Upper lobe of right lung (tissue), 1 donor: ENCODE measurements around the gene TSN. TPM values are rescaled to one million over a fixed set of nuclear protein-coding genes. Genes with fewer than 3 reads are reported as not detected.
"Not testable (repeated sequence)": the region's sequence is repeated elsewhere in the genome, so short reads cannot be mapped to it uniquely, and the experiment has no call there.

Experiments used
- ATAC-seq: fragments of 200-7000 bp; cut with Tn5 transposase; one replicate; pipeline ENCODE4 v1.9.1; 2020; ENCODE audit warnings: mild to moderate bottlenecking, moderate library complexity
- DNase-seq: peaks from one replicate; pipeline ENCODE4 v3.0.0-alpha.2; 2020
- H3K27ac ChIP-seq: fragments of 200-600 bp; one replicate; pipeline ENCODE4 v1.8.0; 2022
- H3K27me3 ChIP-seq: fragments of 200-600 bp; one replicate; pipeline ENCODE4 v1.8.0; 2022; ENCODE audit warnings: mild to moderate bottlenecking
- H3K36me3 ChIP-seq: fragments of 200-600 bp; one replicate; pipeline ENCODE4 v1.8.0; 2022
- H3K4me1 ChIP-seq: fragments of 200-600 bp; one replicate; pipeline ENCODE4 v1.8.0; 2022
- H3K4me3 ChIP-seq: fragments of 200-600 bp; one replicate; pipeline ENCODE4 v1.8.0; 2022; ENCODE audit warnings: mild to moderate bottlenecking
- H3K9me3 ChIP-seq: fragments of 200-600 bp; one replicate; pipeline ENCODE4 v1.8.0; 2022
- CTCF ChIP-seq: fragments of 200-600 bp; IDR thresholded peaks from one replicate; pipeline ENCODE4 v1.8.0; 2022; ENCODE audit warnings: antibody characterized with exemption
- intact Hi-C: fragments of 100-400 bp; cut with DNase I; formaldehyde crosslinking; loops from one replicate; pipeline ENCODE4 v1.11.0; 2022
- total RNA-seq: library from RNA; stranded (reverse); fragmentation: NEBNext Ultra II Directional; extraction: Animal tissue kit (Norgen Biotek cat#: 25700); gene quantifications from one replicate; pipeline ENCODE4 v1.2.1, GENCODE V29; 2021
- donor health status: DM: no; HTN: yes; CAD: no; lungs with severe emphysema.

TSN gene
- total RNA-seq, 1 donor from 2014 or later, result 48.2 TPM

DNA sequence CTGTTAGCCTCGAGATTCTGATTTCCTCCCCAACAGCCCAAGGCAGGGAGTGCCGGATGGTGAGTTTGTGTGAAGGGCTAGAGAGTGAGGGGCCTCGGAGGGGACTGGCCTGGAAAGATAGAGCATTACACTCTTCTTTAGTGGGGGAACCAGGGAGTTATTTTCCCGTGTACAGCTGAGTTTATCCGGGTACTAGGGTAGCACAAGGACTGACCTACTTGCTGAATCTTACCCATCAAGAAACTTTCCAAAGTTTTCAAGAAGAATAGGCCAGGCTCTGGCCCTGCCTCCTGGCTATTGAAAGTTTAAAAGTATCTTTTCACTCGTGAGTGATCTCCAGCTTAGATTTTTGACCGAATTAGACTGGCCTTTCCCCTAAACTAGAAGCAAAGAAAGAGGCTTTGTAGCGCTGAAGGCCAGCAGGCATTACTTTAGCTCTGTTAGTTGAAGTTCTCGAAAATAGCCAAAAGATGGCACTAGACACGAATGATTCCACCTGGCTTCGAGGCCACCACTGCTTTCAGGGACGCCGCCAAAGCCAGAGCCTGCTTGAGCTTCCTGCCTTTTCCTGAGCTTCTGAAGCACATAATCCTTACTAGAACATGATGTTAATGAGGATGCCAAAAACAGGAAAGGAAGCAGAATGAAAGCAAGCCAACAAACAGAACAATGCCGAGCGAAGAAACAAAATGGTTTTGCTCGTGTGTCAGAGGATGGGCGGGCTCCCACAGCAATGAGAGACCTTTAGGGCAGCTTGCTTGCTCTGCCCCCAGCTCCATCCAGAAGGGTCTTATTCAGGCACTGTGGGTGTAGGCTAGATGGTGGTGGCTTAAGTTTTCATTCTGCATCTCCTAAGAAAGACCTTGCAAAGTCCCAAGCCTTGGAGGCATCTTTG is 55.8 kb downstream of the TSN start:
- intact Hi-C loops, result no loop called here
- peak; percentile 52 for TF ChIP-seq CTCF
- H3K4me1 ChIP-seq, result no peaks in the 10 kb centered on the region
- DNase-seq (no peak), ATAC-seq (peak; percentile 84)
- H3K27me3 ChIP-seq, result no peaks in the 10 kb centered on the region
- H3K4me3 ChIP-seq, result no peak overlapping the region
- H3K27ac ChIP-seq, result no peak overlapping the region
- H3K36me3 ChIP-seq, result no peaks in the 10 kb centered on the region
- no peaks in the 10 kb centered on the region for H3K9me3 ChIP-seq

DNA sequence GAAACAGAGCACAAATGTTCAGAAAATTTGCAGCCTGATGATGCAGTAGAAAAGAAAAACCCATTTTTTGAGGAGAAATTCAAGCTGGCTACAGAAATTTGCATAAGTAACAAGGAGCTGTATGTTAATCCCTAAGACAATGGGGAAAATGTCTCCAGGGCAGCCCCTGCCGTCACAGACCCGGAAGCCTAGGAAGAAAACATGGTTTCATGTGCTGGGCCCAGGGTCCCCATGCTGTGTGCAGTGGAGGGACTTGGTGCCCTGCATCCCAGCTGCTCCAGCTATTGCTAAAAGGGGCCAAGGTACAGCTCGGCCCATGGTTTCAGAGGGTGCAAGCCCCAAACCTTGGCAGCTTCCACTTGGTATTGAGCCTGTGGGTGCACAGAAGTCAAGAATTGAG is 57.6 kb downstream of the TSN start:
- H3K36me3 ChIP-seq, H3K27ac ChIP-seq, H3K4me3 ChIP-seq, H3K27me3 ChIP-seq, H3K9me3 ChIP-seq, DNase-seq, intact Hi-C loops, H3K4me1 ChIP-seq, ATAC-seq: not testable (repeated sequence)

DNA sequence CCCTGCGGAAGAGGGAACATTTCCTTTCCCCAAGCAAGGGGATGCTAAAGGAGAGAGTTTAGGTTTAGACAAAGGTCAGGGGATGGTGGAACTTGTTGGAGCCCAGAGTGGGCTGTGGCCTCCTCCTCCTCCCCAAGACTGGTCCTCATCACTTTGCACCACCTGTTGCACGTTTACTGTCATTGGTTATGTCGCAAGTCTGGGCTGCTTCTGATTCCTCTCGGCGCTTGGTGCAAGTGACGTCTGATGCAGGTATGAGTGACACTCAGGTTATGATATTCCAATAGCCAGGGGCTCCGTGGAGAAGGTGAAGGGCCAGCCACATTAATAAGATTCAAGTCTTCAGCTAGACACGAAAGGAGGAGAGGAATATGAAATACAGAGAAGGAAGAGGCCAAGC is 59.8 kb downstream of the TSN start:
- H3K4me1 ChIP-seq, result no peaks in the 10 kb centered on the region
- H3K9me3 ChIP-seq, result no peaks in the 10 kb centered on the region
- ATAC-seq (no peak), DNase-seq (no peak)
- H3K27ac ChIP-seq, result no peak overlapping the region
- H3K27me3 ChIP-seq, result no peaks in the 10 kb centered on the region
- intact Hi-C loops, result no loop called here
- no peaks in the 10 kb centered on the region for H3K36me3 ChIP-seq
- TF ChIP-seq CTCF, result no peak
- H3K4me3 ChIP-seq, result no peak overlapping the region

- no peak for DNase-seq
- intact Hi-C loops, result no loop called here
- no peaks in the 10 kb centered on the region for H3K4me1 ChIP-seq
- H3K4me3 ChIP-seq, result no peak overlapping the region
- no peak for ATAC-seq
- H3K27ac ChIP-seq, result no peak overlapping the region
- no peaks in the 10 kb centered on the region for H3K36me3 ChIP-seq
- TF ChIP-seq CTCF, result no peak
- H3K27me3 ChIP-seq, result no peaks in the 10 kb centered on the region
- no peaks in the 10 kb centered on the region for H3K9me3 ChIP-seq
Observed at GRCh38 chr2:121816797-121817196, 61.3 kb downstream of the TSN start.

DNA sequence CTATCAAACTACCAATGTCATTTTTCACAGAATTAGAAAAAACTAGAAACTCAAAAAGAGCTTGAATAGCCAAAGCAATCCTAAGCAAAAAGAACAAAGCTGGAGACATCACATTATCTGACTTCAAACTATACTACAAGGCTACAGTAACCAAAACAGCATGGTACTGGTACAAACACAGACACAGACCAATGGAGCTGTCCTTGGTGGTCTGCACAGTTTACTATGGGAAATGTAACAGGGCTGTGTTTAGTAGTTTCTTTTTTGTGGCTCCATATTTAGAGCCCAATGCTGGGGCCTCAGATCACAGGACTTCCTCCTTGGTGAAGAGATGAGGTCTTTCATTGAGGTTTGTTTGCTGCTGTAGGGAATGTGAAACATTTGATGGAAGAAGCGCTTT is 61.9 kb downstream of the TSN start:
- intact Hi-C loops, result not testable (repeated sequence)

More for the DNA sequence above, 61.9 kb downstream of the TSN start:
- H3K27ac ChIP-seq, H3K27me3 ChIP-seq, H3K4me3 ChIP-seq, H3K36me3 ChIP-seq, DNase-seq, H3K9me3 ChIP-seq, H3K4me1 ChIP-seq, ATAC-seq: not testable (repeated sequence)

Other genes starting within 250 kb of the TSN start
- not detected for gene RNU4ATAC, start 224.8 kb upstream of the TSN start, total RNA-seq
- gene CLASP1, start 106.2 kb upstream of the TSN start, total RNA-seq, result 44.5 TPM
- 36.4 TPM for gene NIFK, start 18.8 kb upstream of the TSN start, total RNA-seq